ENCODE data around the gene TNNC2.

The TNNC2 gene

GRCh38 chr20:45779011-45779915 is 47.8 kb downstream of the TNNC2 start:
- DNase-seq, result no peak

- no peak for DNase-seq
Observed at GRCh38 chr20:45776931-45777330, 50.2 kb downstream of the TNNC2 start.

GRCh38 chr20:45775411-45775810 is 51.7 kb downstream of the TNNC2 start:
- no peak for DNase-seq

GRCh38 chr20:45774945-45775344 is 52.2 kb downstream of the TNNC2 start:
- DNase-seq, result no peak

Measured in activated CD8-positive, alpha-beta memory T cell treated with anti-CD3 and anti-CD28 coated beads for 24 hours (primary cell).